Renal cortex interstitium (tissue), 11 donors: ENCODE results near the gene CTBP1. TPM values are rescaled to one million over a fixed set of nuclear protein-coding genes. Genes with fewer than 3 reads are reported as not detected.

ENCODE experiments used
- DNase-seq, 11 donors: peaks; one replicate each; pipeline ENCODE4 v3.0.0-alpha.2; 2013; ENCODE audit warnings: low read depth in 9 of 11, low spot score in 4 of 11; ENCODE audit errors: extremely low read depth in 1 of 11
- polyA plus RNA-seq, 3 donors: library from polyadenylated mRNA; unstranded; fragments of 120-200 nt; gene quantifications; one replicate each; pipeline ENCODE4 v1.2.1, GENCODE V29; 2013; ENCODE audit not compliant: insufficient read length in 3 of 3

The CTBP1 gene
- polyA plus RNA-seq, 3 donors, result 113 to 174 (median 150) TPM

- no peak for DNase-seq
Measured at GRCh38 chr4:1195109-1195671, 53.7 kb downstream of the CTBP1 start.

DNA sequence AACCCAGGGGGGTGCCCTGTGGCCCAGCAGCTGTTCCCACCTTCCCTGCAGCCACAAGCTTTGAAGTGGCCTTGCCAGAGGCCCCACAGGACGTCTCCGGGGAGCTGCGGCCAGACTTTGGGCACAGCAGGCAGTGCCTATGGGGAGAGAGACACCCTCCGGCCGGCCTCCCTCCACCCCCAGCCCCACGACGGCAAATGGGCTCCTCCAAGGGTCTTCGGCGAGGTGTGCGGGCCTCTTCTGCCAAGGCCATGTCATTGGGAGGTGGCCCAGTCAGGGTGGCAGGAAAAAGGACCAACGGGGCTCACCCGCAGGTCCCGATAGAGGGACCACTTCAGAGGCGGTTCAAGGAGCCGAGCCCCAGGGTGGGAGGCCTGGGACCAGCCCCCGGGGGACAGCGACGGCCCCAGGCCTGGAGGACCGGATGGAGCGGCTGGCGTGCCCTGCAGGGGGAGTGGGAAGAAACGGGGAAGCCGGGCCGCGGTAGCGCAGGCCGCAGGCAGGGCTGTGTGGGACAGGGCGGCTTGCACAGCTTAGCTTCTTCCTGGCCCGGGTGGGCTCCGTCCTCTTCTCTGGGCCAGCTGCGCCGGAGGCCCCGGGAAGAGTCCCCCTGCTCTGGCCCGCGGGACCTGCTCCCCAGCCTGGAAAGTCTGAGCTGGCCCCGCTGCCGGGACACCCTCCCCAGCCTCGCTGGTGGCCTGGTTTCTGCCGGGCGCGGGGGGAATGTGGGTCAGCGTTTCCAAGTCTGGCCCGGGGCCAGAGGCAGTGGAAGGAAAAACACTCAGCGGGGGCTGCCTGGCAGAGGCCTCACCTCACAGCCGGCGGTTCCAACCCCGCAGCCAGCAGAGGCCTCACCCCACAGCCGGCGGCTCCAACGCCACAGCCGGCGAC lies 54.7 kb downstream of the CTBP1 start:
- DNase-seq, result no peak

- DNase-seq, result no peak
Measured at GRCh38 chr4:1193206-1194009, 55.5 kb downstream of the CTBP1 start.

- no peak for DNase-seq
Measured at GRCh38 chr4:1192493-1193205, 56.3 kb downstream of the CTBP1 start.

- no peak for DNase-seq
Measured at GRCh38 chr4:1192091-1192492, 56.8 kb downstream of the CTBP1 start.

DNA sequence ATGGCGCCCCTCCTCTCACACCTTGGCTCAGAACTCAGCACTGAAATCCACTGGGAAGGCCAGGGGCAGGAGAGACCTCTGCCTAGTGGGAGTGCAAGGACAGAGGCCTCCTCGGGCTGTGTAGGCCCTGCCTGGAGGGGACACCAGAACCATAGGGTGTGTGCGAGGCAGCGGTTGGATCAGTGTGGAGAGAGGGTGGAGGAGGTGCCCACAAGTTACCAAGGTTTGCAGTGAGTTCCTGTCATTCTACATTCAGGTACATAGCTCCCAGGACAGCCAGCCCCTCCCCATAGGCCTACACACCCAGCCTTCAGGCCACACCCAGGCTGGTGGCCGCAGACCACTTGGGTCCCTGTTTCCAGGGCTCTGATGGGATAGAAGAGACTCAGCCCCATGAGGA lies 57.3 kb downstream of the CTBP1 start:
- DNase-seq, result no peak

DNA sequence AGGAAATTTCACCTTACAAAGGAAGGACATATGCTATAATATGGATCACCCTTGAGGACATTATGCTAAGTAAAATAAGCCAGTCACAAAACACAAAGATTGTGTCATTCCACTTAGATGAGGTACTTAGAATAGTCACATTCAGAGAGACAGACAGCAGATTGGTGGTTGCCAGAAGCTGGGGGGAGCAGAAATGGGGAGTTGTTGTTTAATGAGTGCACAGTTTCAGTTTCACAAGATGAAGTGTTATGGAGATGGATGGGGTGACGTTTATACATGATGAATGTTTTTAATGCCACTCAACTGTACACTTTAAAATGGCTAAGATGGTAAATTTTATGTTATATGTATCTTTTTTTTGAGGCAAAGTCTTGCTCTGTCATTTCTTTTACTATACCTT lies 61.7 kb downstream of the CTBP1 start:
- no peak for DNase-seq

GRCh38 chr4:1183985-1184773 lies 64.8 kb downstream of the CTBP1 start:
- no peak for DNase-seq

GRCh38 chr4:1182313-1182712 lies 66.6 kb downstream of the CTBP1 start:
- DNase-seq, result no peak

- DNase-seq, result no peak
Measured at GRCh38 chr4:1180663-1181062, 68.3 kb downstream of the CTBP1 start.

DNA sequence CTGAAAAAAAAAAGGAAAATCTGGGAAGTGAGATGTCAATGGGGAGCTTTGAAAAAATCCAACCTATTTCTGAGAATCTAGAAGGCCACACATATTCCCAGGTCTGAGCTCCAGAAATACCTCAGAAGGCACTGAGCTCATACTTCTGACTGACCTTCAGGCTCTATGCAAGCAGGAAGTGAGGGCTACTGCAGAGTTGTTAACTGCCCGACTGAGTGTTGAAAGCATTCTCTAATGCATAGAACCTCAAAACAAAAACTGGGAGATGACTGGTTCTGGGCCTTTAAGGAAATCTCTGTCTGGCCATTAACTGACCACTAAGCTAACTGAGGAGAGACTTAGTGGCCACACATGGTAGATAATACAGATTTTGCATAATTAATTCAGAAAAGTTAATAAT lies 69.0 kb downstream of the CTBP1 start:
- no peak for DNase-seq

DNA sequence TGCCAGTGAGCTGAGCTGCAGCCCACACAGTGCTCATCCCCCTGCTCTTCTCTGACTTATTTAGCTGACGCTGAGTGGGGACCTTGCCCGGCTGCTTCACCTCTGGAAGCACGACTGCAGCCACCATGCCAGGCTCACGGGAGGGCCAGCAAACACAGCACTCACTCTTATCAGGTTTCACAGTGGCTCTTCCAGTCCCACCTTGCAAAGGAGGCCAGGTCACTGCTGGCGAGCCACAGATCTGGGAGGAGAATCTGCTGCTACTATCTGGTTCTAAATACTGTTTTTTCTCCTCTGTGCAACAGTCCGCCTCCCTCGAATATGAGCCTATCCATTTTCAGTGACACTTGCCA lies 69.9 kb downstream of the CTBP1 start:
- no peak for DNase-seq

GRCh38 chr4:1178300-1179088 lies 70.4 kb downstream of the CTBP1 start:
- no peak for DNase-seq

GRCh38 chr4:1177274-1178141 lies 71.4 kb downstream of the CTBP1 start:
- no peak for DNase-seq

DNA sequence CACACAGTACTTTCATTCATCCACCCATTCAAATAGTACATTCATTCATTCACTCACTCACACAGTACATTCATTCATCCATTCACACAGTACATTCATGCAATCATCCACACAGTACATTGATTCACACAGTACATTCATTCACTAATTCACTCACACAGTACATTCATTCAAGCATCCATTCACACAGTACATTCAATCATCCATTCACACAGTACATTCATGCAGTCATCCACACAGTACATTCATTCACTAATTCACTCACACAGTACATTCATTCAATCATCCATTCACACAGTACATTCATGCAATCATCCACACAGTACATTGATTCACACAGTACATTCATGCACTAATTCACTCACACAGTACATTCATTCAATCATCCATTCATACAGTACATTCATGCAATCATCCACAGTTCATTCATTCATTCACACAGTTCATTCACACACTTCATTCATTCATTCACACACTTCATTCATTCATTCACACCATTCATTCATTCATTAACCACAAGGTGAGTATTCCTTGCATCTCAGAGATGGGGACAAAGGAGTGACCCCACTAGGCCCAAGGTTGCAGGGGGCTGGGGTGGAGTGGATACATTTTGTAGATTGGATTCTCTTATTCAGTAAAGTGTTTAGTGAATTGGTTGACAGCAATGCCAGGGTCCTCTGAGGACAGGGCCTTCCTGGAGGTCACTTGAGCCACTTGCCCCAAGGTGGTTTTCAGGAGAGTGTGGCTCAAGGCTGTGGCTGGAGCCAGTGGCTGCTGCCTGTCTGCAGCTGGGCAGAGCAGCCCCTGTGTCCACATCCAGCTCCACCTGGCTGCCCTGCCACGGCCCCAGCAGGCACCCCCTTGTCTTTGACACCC lies 72.3 kb downstream of the CTBP1 start:
- DNase-seq, result no peak

DNA sequence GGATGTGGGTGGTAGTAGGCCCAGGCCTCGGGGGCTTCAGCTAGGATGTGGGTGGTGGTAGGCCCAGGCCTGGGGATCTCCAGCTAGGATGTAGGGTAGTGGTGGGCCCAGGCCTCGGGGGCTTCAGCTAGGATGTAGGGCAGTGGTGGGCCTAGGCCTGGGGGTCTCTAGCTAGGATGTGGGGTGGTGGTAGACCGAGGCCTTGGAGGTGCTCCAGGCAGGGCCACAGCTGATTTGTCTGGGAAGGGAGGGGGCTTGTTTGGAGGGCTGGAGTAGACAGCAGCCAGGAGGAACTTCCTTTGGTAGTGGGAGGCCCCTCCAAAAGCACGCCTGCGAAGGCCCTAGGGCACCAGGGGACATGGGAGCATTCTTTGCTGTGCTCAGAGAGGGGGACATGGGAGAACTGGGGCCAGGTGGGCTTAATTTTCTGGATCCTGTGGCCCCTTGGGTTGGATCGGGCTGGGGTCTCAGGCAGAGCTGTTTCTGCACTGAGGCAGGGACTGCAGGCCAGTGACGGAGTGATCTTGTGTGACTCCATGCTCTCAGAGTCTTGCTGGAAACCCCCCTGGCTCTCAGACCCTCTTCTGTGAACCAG lies 73.2 kb downstream of the CTBP1 start:
- no peak for DNase-seq
